ENCODE measurements around the gene PDIA6.
"Not testable (repeated sequence)": the region's sequence is repeated elsewhere in the genome, so short reads cannot be mapped to it uniquely, and the experiment has no call there.

Gene PDIA6

DNA sequence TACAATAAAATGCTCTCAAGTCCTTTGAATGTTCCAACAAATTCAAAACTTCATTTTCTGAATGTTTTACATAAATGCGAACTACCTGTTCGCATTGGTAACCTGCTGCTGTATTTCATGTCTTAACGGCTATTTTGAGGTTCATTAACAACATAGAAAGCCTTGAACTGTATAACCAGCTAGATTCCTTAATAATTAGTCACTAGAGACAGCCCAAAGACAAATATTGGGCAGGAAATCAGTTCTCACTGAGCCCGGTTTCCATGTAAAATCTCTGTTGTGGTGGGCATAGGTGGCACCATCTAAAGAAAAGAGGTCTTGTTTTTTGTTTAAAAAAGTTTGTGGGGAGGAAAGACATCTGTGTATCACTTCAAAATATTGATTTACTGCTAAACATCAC lies 29.2 kb downstream of the PDIA6 start:
- in situ Hi-C loops (cut with HindIII; ENCODE audit: low sequenced_read_pairs), result no loop called here
- no peak overlapping the region for H3K4me3 ChIP-seq (ENCODE audit: low read depth, low read length)
- no peak for DNase-seq (ENCODE audit: low read depth)
- TF ChIP-seq, protein P1, sequence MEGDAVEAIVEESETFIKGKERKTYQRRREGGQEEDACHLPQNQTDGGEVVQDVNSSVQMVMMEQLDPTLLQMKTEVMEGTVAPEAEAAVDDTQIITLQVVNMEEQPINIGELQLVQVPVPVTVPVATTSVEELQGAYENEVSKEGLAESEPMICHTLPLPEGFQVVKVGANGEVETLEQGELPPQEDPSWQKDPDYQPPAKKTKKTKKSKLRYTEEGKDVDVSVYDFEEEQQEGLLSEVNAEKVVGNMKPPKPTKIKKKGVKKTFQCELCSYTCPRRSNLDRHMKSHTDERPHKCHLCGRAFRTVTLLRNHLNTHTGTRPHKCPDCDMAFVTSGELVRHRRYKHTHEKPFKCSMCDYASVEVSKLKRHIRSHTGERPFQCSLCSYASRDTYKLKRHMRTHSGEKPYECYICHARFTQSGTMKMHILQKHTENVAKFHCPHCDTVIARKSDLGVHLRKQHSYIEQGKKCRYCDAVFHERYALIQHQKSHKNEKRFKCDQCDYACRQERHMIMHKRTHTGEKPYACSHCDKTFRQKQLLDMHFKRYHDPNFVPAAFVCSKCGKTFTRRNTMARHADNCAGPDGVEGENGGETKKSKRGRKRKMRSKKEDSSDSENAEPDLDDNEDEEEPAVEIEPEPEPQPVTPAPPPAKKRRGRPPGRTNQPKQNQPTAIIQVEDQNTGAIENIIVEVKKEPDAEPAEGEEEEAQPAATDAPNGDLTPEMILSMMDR (IDR thresholded peaks at IDR 0.05; ENCODE audit: low read depth, low read length, missing control alignments), result no peak

DNA sequence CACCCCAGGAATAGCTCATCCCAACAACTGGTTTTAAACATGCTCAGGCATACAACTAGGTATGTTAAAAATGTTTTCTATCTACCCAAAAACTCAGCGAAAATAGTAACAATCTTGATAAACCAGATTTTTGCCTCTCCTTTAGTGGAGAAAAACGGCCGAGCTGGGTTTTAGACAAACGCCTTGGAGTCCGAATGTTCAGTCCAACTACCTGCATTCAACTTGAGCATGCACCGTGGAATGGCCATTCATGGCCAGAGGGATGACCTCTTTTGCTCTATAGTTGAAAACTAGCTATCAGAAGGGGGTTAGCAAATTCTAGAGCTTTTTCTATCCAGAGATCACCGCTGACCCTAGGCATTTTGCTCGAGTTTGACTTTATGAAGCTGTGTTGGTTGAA lies 30.8 kb downstream of the PDIA6 start:
- no peak overlapping the region for H3K4me3 ChIP-seq (ENCODE audit: low read depth, low read length)
- in situ Hi-C loops (cut with HindIII; ENCODE audit: low sequenced_read_pairs), result no loop called here
- TF ChIP-seq, protein P1 (IDR thresholded peaks at IDR 0.05; ENCODE audit: low read depth, low read length, missing control alignments), result no peak
- DNase-seq (ENCODE audit: low read depth), result no peak

DNA sequence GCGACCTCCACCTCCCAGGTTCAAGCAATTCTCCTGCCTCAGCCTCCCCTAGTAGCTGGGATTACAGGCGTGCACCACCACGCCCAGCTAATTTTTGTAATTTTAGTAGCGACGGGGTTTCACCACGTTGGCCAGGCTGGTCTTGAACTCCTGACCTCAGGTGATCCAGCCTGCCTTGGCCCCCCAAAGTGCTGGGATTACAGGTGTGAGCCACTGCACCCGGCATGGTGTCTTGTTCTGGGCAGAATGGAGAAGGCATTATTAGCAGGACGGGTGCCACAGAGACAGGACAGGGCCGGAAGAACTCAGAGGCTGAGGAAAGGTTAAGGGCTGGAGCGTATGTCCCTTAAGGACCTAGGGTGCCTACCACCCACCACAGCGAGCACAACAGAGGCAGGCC lies 31.8 kb downstream of the PDIA6 start:
- H3K4me3 ChIP-seq (ENCODE audit: low read depth, low read length); in situ Hi-C loops (cut with HindIII; ENCODE audit: low sequenced_read_pairs); DNase-seq (ENCODE audit: low read depth): not testable (repeated sequence)

DNA sequence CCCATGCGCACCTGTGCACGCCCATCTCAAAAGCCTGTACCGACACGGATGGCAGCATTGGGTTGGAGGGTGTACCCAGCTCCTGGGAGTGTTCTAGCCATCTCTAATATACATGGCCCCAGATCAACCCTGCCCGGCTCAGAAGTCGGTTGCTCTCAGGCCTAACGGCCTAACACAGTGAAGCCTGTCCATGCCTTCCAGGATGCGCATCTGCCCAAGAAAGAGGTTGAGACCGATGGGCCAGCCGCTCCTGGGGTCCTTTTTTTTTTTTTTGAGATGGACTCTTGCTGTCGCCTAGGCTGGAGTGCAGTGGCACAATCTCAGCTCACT lies 32.1 kb downstream of the PDIA6 start:
- in situ Hi-C loops (cut with HindIII; ENCODE audit: low sequenced_read_pairs), result no loop called here
- no peak overlapping the region for H3K4me3 ChIP-seq (ENCODE audit: low read depth, low read length)
- TF ChIP-seq, protein P1 (IDR thresholded peaks at IDR 0.05; ENCODE audit: low read depth, low read length, missing control alignments), result no peak
- DNase-seq (ENCODE audit: low read depth), result no peak

DNA sequence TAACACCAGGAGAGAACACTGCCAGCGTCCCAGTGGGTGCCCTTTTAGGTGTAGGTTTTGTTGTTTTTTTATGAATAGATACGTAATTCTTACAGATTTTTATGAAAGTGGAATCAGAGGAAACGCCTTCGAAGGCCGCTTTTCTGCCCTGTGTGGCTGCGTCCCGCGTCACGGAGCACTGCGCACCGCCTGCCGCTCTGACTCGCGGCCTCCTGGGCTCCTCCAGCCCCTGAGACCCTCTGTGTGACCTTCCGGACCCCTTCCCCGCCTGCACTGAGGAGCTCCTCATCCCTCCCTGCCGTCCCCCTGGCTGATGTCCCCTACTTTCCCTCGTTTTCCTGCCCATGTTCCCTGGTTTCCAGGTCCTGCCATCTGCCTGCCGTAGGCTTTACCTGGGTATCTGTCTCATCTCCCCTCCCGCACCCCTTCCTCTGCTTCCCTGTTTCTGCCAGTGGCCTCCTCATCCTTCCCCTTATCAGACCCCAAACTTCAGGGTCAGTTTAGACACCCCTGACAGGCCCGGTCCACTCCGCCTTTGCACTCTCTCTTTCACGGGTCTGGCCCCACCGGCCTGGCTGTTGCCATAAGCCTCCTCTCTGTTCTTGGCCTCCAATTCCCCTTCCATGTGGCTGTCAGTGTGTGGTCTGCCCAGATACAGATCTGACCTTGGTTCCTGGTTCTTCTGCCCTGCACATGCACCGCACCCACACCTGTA lies 32.7 kb downstream of the PDIA6 start:
- TF ChIP-seq, protein P1 (IDR thresholded peaks at IDR 0.05; ENCODE audit: low read depth, low read length, missing control alignments), result no peak
- no peak overlapping the region for H3K4me3 ChIP-seq (ENCODE audit: low read depth, low read length)
- no peak for DNase-seq (ENCODE audit: low read depth)
- in situ Hi-C loops (cut with HindIII; ENCODE audit: low sequenced_read_pairs), result no loop called here

DNA sequence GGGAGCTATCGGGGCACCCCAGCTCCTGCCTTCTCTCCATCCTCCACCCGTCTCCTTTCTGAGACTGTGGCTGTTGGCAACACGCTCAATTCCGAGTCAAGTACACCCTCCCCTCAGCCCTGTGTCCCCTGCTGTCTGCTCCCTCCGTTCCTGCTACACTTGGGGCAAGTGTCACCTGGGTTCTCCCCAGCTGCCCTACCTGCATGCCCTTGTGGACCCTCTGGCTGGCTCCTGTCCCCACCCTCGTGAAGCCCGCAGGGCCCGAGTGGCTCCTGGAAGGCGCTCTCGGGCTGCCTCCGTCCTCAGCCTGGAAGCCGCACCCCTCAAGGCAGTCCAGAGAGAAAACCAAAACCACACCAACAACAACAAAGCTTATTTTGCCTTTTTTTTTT lies 33.9 kb downstream of the PDIA6 start:
- TF ChIP-seq, protein P1 (IDR thresholded peaks at IDR 0.05; ENCODE audit: low read depth, low read length, missing control alignments), result no peak
- in situ Hi-C loops (cut with HindIII; ENCODE audit: low sequenced_read_pairs), result no loop called here
- H3K4me3 ChIP-seq (ENCODE audit: low read depth, low read length), result no peak overlapping the region
- no peak for DNase-seq (ENCODE audit: low read depth)

DNA sequence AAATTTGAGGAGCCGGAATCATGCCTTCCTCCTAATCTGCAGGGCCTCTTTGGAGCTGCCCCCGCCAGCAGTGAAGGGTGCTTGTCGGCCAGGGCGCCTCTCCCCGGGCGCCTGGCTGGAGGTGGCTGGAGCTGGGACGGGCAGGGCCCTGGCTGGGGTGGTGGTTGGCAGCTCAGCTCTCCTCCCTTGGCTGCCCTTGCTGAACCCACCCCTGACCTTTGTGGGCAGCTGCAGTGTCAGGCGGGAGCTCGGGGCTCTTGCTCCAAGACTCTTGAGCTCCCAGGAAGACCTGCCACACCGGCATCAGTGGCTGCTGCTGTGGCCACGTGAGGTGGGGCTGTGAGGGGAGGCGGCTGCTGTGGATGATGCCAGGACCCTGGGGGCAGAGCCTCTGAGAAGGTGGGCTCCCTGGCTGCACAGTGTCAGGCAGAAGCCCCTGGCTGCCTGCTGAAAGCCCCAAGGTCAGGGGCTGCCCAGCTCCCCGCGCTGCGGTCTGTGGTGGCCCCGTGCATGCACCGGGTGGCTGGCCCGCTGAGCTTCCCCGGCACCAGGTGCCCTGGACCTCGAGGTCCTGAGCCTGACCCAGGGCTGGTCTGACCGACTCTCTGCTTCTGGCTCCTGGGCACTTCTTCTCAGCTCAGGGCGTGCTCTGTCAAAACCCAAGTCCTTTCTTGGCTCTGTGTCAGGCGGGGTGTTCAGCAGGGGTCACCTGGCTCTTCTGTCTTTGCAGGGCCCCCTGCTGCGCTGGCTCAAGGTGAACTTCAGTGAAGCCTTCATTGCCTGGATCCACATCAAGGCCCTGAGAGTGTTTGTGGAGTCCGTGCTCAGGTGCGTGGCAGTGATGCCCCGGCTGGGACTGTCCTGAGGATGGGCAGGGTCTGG lies 34.5 kb downstream of the PDIA6 start:
- H3K4me3 ChIP-seq (ENCODE audit: low read depth, low read length), result no peak overlapping the region
- in situ Hi-C loops (cut with HindIII; ENCODE audit: low sequenced_read_pairs), result no loop called here
- DNase-seq (ENCODE audit: low read depth), result no peak
- TF ChIP-seq, protein P1 (IDR thresholded peaks at IDR 0.05; ENCODE audit: low read depth, low read length, missing control alignments), result no peak
